EH (cell line): Measurements from ENCODE around the gene TERT.

Experiments used
- DNase-seq: peaks from one replicate; pipeline ENCODE4 v3.0.0-alpha.2; 2015; ENCODE audit warnings: low read depth

TERT gene

DNA sequence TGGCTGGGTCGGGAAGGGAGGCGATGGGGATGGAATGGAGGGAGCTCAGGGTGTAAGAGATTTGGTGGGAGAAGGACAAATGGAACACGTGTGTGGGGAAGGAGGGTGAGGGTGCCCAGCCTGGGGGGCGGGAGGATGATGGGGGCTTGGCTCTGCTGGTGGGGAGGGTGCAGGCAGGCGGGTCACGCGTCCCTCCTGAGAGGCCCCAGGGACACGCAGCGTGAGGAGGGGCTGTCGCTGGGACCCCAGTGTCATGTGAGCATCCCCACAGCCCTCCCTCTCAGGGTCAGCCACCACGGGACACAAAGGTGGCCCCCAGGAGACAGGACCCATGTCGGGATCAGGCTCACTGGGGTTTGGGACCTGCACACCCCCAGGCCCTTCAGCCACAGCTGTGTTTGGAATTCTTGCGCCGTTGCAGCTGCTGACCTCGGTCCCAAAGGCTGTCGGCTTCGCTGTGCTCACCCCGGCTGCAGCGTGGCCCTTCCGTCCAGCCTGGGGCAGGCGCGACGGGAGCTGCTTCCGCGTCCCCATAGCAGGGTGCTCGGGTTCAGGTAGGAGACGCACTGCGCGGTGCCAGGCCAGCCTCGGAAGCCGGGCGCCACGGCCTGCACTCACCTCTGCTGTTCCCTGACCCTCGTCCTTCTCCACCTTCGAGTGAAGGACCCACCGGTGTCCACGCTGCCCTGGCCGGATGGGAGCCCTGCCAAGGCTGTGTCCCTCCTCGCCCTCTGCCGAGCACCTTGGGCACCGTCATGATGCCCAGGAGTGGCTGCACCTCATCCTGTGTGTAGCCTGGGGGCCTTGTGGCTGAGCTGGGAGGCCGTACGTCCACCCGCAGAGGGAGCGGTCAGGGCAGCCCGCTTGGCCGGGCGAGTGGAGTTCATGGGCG is 88.1 kb downstream of the TERT start:
- DNase-seq = no peak

- no peak for DNase-seq
Measured at GRCh38 chr5:1205255-1206180, 89.3 kb downstream of the TERT start.

DNA sequence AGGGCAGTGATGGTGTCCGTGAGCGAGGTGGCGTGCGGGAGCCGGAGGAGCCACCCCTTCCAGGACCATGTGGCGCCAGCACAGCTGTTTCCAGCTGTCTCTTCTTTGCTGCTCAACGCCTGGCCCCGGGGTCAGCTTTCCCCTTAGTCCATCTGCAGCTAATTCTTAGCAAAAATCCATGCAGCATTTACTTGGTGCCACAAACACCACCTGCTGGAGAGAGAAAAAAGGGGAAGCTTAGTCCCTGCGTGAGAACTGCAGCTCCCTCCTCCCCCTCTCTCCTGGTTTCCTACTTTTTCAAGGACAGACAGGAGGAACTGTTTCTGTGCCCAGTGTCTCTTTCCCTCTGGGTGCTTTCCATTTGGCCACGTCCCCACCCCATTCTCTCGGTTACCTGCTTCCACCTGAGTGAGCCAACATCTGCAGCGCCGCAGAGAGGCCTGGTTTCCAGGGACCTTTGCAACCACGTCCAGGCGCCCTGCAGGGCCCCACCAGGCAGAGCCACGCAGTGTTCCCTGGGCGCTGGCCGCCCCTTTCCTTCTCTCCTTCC is 90.1 kb downstream of the TERT start:
- peak; percentile 20 for DNase-seq

DNA sequence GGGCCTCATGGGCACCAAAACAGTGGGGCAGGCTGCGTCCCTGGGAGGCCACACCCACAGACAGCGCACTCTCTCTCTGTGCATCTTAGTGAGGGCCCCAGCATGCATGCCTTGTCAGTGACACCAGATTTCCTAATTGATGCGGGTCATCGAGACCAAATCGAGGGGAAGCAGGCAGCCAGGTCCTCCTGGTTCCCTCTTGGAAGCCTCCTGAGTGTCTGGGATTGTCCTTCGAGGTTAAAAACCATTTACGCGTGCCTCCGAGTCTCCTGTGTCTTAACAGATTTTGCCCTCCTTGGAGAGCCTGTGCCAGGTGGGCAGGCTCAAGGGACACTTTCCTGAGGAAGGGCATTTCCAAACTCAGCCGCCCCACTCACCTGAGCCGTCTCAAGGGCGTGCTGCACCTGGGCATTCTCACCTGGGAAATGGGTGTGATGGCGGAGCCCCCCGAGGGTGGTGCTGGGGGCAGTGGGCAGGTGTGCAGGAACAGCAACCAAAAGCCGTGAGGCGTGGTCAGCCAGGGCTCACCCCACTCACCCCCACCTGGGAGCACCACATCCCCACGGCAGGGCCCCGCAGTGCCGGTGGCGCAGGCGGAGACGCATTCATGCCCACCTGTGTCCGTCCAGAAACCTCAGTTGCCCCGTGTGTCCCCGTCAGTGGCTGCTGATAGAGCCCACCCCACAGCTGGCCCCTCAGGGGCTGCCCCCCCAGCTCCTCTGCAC is 90.7 kb downstream of the TERT start:
- DNase-seq = no peak

- no peak for DNase-seq
Measured at GRCh38 chr5:1203311-1203967, 91.4 kb downstream of the TERT start.
